Upper lobe of left lung (tissue), 6 donors: ENCODE measurements around the gene TBC1D24. TPM values are rescaled to one million over a fixed set of nuclear protein-coding genes. Genes with fewer than 3 reads are reported as not detected.
"Not testable (repeated sequence)": the region's sequence is repeated elsewhere in the genome, so short reads cannot be mapped to it uniquely, and the experiment has no call there.

ENCODE experiments used
- ATAC-seq, 2 donors: fragments of 200-7000 bp; cut with Tn5 transposase; one replicate each; pipeline ENCODE4 v1.9.1; 2022; ENCODE audit warnings: mild to moderate bottlenecking in 2 of 2, moderate library complexity in 2 of 2; ENCODE audit not compliant: low FRiP score in 2 of 2
- DNase-seq, 2 donors: peaks; one replicate each; pipeline ENCODE4 v3.0.0-alpha.2; 2019 to 2020
- H3K27ac ChIP-seq, 4 donors: fragments of 200-600 bp; sonication (generic); one replicate each; pipeline ENCODE4 v1.5.1; 2016 to 2019
- H3K27me3 ChIP-seq, 4 donors: fragments of 200-600 bp; sonication (generic); one replicate each; pipeline ENCODE4 v1.5.1; 2017 to 2019
- H3K36me3 ChIP-seq, 4 donors: fragments of 200-600 bp; sonication (generic); one replicate each; pipeline ENCODE4 v1.5.1; 2016 to 2019
- H3K4me1 ChIP-seq, 4 donors: fragments of 200-600 bp; sonication (generic); one replicate each; pipeline ENCODE4 v1.5.1; 2018 to 2019
- H3K4me3 ChIP-seq, 4 donors: fragments of 200-600 bp; sonication (generic); one replicate each; pipeline ENCODE4 v1.5.1; 2017 to 2019; ENCODE audit warnings: mild to moderate bottlenecking in 2 of 4, moderate library complexity in 1 of 4
- H3K9me3 ChIP-seq, 4 donors: fragments of 200-600 bp; sonication (generic); one replicate each; pipeline ENCODE4 v1.5.1; 2018 to 2019
- CTCF ChIP-seq, 6 experiments: fragments of 450-650 bp in 4 of 6; fragments of 200-600 bp in 2 of 6; sonication (generic) in 2 of 6; IDR thresholded peaks; one replicate each; pipeline ENCODE4 v1.5.1; 2016 to 2019; ENCODE audit warnings: antibody characterized with exemption in 6 of 6
- EP300 ChIP-seq, 4 donors: sonication (generic); formaldehyde crosslinking; IDR thresholded peaks; one replicate each; pipeline ENCODE4 v1.5.1; 2017; ENCODE audit warnings: antibody characterized with exemption in 4 of 4, control low read depth in 2 of 4
- POLR2A ChIP-seq, 4 donors: fragments of 450-650 bp; IDR thresholded peaks; one replicate each; pipeline ENCODE4 v1.5.1; 2016 to 2017; ENCODE audit warnings: antibody characterized with exemption in 4 of 4, mild to moderate bottlenecking in 2 of 4
- POLR2AphosphoS5 ChIP-seq, 2 donors: sonication (generic); formaldehyde crosslinking; IDR thresholded peaks; one replicate each; pipeline ENCODE4 v1.5.1; 2017; ENCODE audit warnings: antibody characterized with exemption in 2 of 2
- WGBS, 2 donors: methylation state at CpG; one replicate each; pipeline ENCODE4 v1.1.5; 2017 to 2018; 5-methylcytosine and 5-hydroxymethylcytosine counted together
- total RNA-seq, 6 donors: library from RNA; depleted of rRNA in 4 of 6; stranded (reverse); fragments of >200 nt in 4 of 6; gene quantifications; one replicate each; pipeline versions ENCODE4 v1.1.0 to v1.2.1, GENCODE V29; 2016 to 2021
- donor health status: DM: no; HTN: no; CAD: no; lungs with moderate emphysema.
- donor health status: DM: no; HTN: yes; CAD: no; lungs with severe emphysema.

TBC1D24 gene
- total RNA-seq, 6 donors from 2014 or later: 25.9 to 49.6 (median 37.2) TPM

DNA sequence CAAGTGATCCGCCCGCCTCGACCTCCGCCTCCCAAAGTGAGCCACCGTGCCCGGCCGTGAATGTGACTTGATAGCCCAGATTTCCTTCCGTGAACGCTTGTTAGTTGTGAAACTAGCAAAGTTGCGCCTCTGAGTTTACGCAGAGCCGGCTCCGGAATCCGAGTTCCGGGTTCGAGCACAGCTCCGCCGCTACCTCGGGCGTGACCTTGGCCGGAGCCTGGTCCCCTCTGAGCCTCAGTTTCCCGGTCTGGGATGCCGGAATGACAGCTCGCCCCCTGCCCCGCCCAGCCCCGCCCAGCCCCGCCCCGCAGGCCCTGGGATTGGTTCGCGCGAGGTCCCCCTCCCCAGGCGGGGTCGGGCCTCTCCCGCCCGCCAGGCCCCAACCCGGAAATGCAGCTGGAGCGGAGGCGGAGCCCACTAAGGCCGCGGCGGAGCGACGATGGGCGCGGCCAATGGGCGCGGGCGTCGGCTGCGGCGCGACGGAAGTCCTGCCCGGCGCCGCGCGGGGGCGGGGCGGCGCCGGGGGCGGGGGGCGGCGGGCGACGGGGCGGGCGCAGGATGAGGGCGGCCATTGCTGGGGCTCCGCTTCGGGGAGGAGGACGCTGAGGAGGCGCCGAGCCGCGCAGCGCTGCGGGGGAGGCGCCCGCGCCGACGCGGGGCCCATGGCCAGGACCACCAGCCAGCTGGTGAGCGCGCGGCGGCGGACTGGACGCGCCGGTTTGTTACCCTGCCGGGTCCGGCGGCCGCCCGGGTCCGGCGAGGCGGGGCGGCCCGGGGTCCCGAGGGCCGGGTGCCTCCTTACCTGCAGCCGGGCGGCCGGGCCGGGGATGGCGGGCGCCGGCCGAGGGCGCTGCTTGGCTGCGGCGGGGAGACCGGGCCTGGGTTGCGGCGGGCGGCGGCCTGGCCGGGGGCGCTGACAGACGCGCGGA, 62.8 kb downstream of the TBC1D24 start, which contains the start of gene PDPK1:
PDPK1 (plus strand) TSS at position 571 of the 929 bp plus-strand sequence; CDS start at position 663, 92 bp downstream.
- 0 to 1% methylated on average over 7 to 21 of the region's 126 CpGs for WGBS, 2 donors
- peak; percentile 42 to 62 for TF ChIP-seq POLR2AphosphoS5 (IDR thresholded peaks at IDR 0.05)
- peak in 4 of 6 experiments; percentile 20 to 37 (median 28) for TF ChIP-seq CTCF (IDR thresholded peaks at IDR 0.05)
- TF ChIP-seq POLR2A (IDR thresholded peaks at IDR 0.05): peak in 3 of 4 donors; percentile 17 to 62 (median 20)
- TF ChIP-seq EP300 (IDR thresholded peaks at IDR 0.05): no peak

DNA sequence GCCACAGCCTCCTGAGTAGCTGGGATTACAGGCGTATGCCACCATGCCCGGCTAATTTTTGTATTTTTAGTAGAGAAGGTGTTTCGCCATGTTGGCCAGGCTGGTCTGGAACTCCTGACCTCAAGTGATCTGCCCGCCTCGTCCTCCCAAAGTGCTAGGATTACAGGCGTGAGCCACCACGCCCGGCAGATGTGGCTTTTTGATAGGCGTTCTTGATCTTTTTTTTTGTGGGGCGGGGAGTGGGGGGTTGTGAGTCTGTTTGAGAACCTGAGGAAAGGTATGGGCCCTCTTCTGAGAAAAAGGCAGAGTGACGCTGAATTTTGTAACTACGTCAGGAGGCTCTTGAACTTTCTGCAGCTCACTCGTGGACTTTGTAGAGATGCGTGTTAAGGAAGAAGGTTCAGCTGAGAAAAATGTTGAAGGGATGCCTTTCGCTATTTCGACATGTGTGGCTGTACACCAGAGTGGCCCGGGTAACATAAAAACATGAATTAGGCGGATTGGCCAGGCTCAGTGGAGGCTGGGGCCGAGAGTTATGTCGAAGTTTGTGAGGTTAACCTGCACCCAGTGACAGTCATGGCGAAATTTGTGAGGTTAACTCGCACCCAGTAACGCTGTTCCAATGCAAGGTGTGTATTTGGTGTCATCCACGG, 64.4 kb downstream of the TBC1D24 start:
- not testable (repeated sequence) for DNase-seq, H3K36me3 ChIP-seq, H3K9me3 ChIP-seq, ATAC-seq, H3K27me3 ChIP-seq
- H3K4me3 ChIP-seq: peak overlapping the region in 2 of 4 donors; percentile 65 to 81
- peak overlapping the region in 1 of 4 donors; percentile 94 for H3K27ac ChIP-seq
- 83 to 84% methylated on average over 24 of the region's 24 CpGs for WGBS, 2 donors
- peaks cover 36 to 46% (median 38%) of the 10 kb centered on the region in 4 donors for H3K4me1 ChIP-seq

More for the DNA sequence above, 62.8 kb downstream of the TBC1D24 start, which contains the start of gene PDPK1:
- Histone ChIP-seq H3K27ac (peak within 1 kb of the TSS; percentile 87 to 94 (median 92)), H3K27me3 (no peaks in the 10 kb centered on the region), H3K36me3 (no peaks in the 10 kb centered on the region), H3K4me1 (peaks cover 37 to 57% (median 40%) of the 10 kb centered on the region in 4 donors), H3K9me3 (no peaks in the 10 kb centered on the region), H3K4me3 (peak within 1 kb of the TSS; percentile 65 to 95 (median 74))
- peak; percentile 95 to 98 for DNase-seq
- ATAC-seq: peak; percentile 92 to 95

- not testable (repeated sequence) for ATAC-seq, H3K4me3 ChIP-seq, H3K36me3 ChIP-seq, H3K27me3 ChIP-seq, H3K9me3 ChIP-seq
- WGBS, 2 donors: 52 to 59% methylated on average over 6 to 12 of the region's 14 CpGs
- TF ChIP-seq CTCF (IDR thresholded peaks at IDR 0.05): peak in 3 of 6 experiments; percentile 15 to 24 (median 16)
- peaks cover 36 to 46% (median 38%) of the 10 kb centered on the region in 4 donors for H3K4me1 ChIP-seq
- H3K27ac ChIP-seq: peak overlapping the region in 1 of 4 donors; percentile 25
- DNase-seq: peak in 1 of 2 donors; percentile 30
Observed at GRCh38 chr16:2539845-2540458, 65.0 kb downstream of the TBC1D24 start.

DNA sequence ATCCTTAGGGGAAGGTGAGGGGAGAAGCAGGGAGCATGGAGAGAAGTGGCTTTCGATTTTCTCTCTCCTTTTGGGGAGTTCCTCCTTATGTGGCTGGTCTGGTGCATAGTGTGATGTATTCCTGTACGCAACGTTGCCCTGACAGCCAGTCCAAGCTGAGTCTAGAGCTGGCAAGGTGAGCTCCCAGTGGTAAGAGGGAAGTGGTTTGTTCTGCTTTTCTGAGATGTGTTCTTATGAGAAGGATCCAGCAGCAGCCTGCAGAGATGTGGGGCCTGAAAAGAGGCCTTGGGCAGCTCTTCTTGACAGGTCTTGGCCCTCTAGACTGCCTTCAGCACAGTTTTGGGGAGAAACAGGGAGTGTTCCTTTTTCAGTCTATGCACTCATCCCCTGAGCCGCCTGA, 66.0 kb downstream of the TBC1D24 start:
- DNase-seq, ATAC-seq, H3K4me3 ChIP-seq, H3K27me3 ChIP-seq, H3K9me3 ChIP-seq, H3K36me3 ChIP-seq: not testable (repeated sequence)
- Histone ChIP-seq H3K27ac (peak overlapping the region in 1 of 4 donors; percentile 25), H3K4me1 (peaks cover 36 to 49% (median 39%) of the 10 kb centered on the region in 4 donors)
- WGBS, 2 donors: 64 to 83% methylated on average over 2 to 4 of the region's 4 CpGs

DNA sequence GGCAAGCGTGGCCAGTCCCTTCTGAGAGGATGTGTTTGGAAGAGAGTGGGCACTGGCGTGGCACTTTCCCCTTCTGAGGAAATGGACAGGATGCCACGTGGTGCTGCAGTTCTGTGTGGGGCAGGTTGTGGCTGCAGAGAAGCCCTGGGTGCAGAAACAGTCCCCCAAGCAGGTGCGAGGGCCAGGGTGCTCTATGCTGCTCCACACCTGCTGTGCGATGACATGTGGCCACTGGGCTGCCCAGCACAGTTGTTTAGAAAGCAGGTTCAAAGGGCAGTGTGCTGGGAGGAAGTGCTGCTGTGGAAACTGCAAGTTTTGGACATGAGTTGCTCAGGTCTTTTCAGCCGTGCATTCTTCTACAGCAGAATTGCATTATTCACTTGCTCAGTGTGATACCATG, 66.5 kb downstream of the TBC1D24 start:
- H3K9me3 ChIP-seq, DNase-seq, H3K27ac ChIP-seq, H3K27me3 ChIP-seq, H3K36me3 ChIP-seq, H3K4me3 ChIP-seq, ATAC-seq: not testable (repeated sequence)
- 48 to 65% methylated on average over 5 to 6 of the region's 6 CpGs for WGBS, 2 donors
- H3K4me1 ChIP-seq: peaks cover 35 to 50% (median 38%) of the 10 kb centered on the region in 4 donors

DNA sequence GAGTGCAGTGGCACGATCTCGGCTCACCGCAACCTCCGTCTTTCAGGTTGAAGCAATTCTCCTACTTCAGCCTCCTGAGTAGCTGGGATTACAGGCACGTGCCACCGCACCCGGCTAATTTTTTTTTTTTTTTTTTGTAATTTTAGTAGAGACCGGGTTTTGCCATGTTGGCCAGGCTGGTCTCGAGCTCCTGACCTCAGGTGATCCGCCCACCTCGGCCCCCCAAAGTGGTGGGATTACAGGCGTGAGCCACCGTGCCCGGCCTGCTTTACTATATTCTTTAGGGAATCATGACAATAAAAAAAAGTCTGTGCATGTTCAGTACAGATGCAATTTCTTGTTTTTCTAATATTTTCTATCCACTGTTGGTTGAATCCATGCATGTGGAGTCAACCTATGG, 68.8 kb downstream of the TBC1D24 start:
- H3K27me3 ChIP-seq, H3K4me3 ChIP-seq, H3K9me3 ChIP-seq, H3K27ac ChIP-seq, H3K36me3 ChIP-seq, ATAC-seq: not testable (repeated sequence)
- peak in 1 of 2 donors; percentile 25 for DNase-seq
- 94 to 96% methylated on average over 14 of the region's 14 CpGs for WGBS, 2 donors
- peaks cover 26 to 39% (median 29%) of the 10 kb centered on the region in 4 donors for H3K4me1 ChIP-seq

DNA sequence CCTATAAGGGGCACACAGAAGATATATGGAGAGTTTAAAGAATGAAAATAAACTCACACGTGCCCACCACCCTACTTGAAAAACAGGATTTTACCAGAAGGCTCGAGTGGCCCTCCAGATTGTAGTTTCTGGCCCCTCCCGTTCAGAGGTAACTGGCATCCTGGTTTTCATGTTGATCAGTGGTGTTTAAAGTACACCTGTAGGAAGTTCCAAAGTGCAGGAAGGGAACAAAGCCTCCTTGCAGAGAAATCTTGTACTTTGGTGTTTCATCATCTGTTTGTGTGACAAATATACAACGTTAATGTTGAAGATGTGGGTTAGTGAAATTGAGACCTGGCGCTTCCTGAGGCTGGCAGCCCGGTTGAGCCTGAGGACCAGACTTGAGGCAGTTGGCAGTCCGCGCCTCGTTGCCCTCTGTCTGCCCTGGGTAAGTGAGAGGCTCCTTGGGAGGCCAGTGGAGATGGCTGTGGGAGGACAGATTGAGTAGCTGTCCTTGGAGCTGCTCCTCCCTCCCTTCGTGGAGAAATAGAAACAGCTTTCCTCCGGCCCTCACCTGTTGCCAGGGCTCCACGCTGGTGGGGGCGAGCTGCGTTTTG, 75.5 kb downstream of the TBC1D24 start:
- not testable (repeated sequence) for H3K4me3 ChIP-seq, H3K27me3 ChIP-seq, DNase-seq, H3K9me3 ChIP-seq, H3K27ac ChIP-seq, H3K36me3 ChIP-seq
- 40% methylated on average over 1 of the region's 14 CpGs; no CpG with 5 or more reads in 1 of the 2 donors for WGBS, 2 donors
- peak in 1 of 2 donors; percentile 67 for ATAC-seq
- H3K4me1 ChIP-seq: peaks cover 5 to 16% (median 7%) of the 10 kb centered on the region in 4 donors

DNA sequence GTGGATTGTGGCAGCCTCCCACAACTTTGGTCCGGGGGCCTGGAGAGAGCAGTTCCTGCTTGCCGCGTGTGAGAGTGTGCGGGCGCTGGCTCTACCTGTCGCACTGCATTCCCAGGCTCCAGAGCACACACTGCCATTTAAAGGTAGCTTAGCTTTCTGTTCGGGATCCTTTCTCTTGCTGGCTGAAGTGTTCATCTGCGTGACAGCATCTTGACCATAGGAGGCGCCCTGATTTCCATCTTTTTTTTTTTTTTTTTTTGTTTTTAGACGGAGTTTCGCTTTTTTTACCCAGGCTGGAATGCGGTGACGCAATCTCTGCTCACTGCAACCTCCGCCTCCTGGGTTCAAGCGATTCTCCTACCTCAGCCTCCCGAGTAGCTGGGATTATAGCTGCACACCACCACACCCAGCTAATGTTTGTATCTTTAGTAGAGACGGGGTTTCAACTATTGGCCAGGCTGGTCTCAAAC, 76.5 kb downstream of the TBC1D24 start:
- not testable (repeated sequence) for H3K9me3 ChIP-seq, H3K36me3 ChIP-seq, H3K27me3 ChIP-seq, H3K4me1 ChIP-seq
- DNase-seq (peak in 1 of 2 donors; percentile 28), ATAC-seq (peak; percentile 32 to 39)
- peak overlapping the region in 1 of 4 donors; percentile 12 for H3K4me3 ChIP-seq
- H3K27ac ChIP-seq: peak overlapping the region in 2 of 4 donors; percentile 6 to 52
- 38 to 69% methylated on average over 14 to 16 of the region's 17 CpGs for WGBS, 2 donors

GRCh38 chr16:2554709-2555425, 79.9 kb downstream of the TBC1D24 start:
- ATAC-seq: peak in 1 of 2 donors; percentile 66
- not testable (repeated sequence) for H3K9me3 ChIP-seq, DNase-seq, H3K4me1 ChIP-seq, H3K27ac ChIP-seq, H3K27me3 ChIP-seq, H3K4me3 ChIP-seq, H3K36me3 ChIP-seq
- WGBS, 2 donors: no CpG with 5 or more reads among the region's 13 CpGs
